ENCODE results near the gene XKR7. TPM values are rescaled to one million over a fixed set of nuclear protein-coding genes. Genes with fewer than 3 reads are reported as not detected.
A peak's percentile ranks its signal among the peaks of the same experiment; 100 is the strongest.

The XKR7 gene
- total and polyA plus RNA-seq, 2 donors (not counting 3 experiments of a cell fraction or from before 2014, with no cell fraction given), result 0.04 TPM; not detected in 1

- ChIA-PET POLR2A (no interaction called here), CTCF (interaction anchor here (0.6 to 10.3 kb wide), 31 partner anchors 10 to 222 kb away, joined by 3 to 243 read pairs (median 6); partner anchors contain the start of genes PDRG1, TM9SF4 and XKR7)
- BruUV-seq (replicated peaks), result no TSS peak
- peaks cover 3 to 12% of the 10 kb centered on the region in 2 experiments for H3K27me3 ChIP-seq (ENCODE audit: control insufficient read depth in 2 of 2, insufficient read depth in 2 of 2, low read length in 2 of 2)
- no peak overlapping the region for H2AFZ ChIP-seq (ENCODE audit: low read depth, low read length)
- H3K79me2 ChIP-seq (ENCODE audit: control insufficient read depth, insufficient read depth, low read length), result no peaks in the 10 kb centered on the region
- no peaks in the 10 kb centered on the region for H3K9me1 ChIP-seq (replicated peaks; ENCODE audit: control insufficient read depth, extremely low read depth, insufficient read depth, low read length)
- dilution Hi-C loops (cut with MboI; ENCODE audit: extremely low pct_ligation_motif_present, low sequenced_read_pairs), result no loop called here
- H3K4me3 ChIP-seq (replicated peaks in 1 of 3; ENCODE audit: insufficient read depth in 1 of 3, low read depth in 1 of 3, low read length in 3 of 3), result no peak overlapping the region
- H3K36me3 ChIP-seq (ENCODE audit: control insufficient read depth in 2 of 2, extremely low read depth in 1 of 2, insufficient read depth in 2 of 2, low read length in 2 of 2), result no peaks in the 10 kb centered on the region
- intact Hi-C loops (cut with micrococcal nuclease), result loop anchor here (1.0 kb wide), 5 partner anchors 23 to 208 kb away; partner anchors contain the start of gene PDRG1
- H3K4me2 ChIP-seq (ENCODE audit: insufficient read depth, low read length), result no peak overlapping the region
- no peaks in the 10 kb centered on the region for H3K9me3 ChIP-seq (replicated peaks; ENCODE audit: control insufficient read depth, insufficient read depth, low read length)
- H3K27ac ChIP-seq (ENCODE audit: insufficient read depth, low read depth, low read length), result no peak overlapping the region
- H4K20me1 ChIP-seq (replicated peaks; ENCODE audit: control insufficient read depth, extremely low read depth, insufficient read depth, low read length), result no peaks in the 10 kb centered on the region
- TF ChIP-seq CTCF (IDR thresholded peaks at IDR 0.05; ENCODE audit: extremely low read depth in 1 of 2, insufficient read depth in 1 of 2, low read depth in 1 of 2, low read length in 2 of 2) (peak; percentile 88 to 89), FOS (IDR thresholded peaks at IDR 0.05; ENCODE audit: borderline replicate concordance, insufficient read depth, low read length) (no peak), GATA2 (IDR thresholded peaks at IDR 0.05; ENCODE audit: insufficient read depth, insufficient read length, low read depth, low read length) (no peak)
- DNase-seq (ENCODE audit: low read depth, low spot score) (peak; percentile 67), FAIRE-seq (peak; percentile 97)
- no peaks in the 10 kb centered on the region for H3K4me1 ChIP-seq (ENCODE audit: control insufficient read depth, extremely low read depth, insufficient read depth, low read length)
- no peak overlapping the region for H3K9ac ChIP-seq (replicated peaks; ENCODE audit: extremely low read depth, insufficient read depth, low read length)
These were observed 63.3 kb downstream of the XKR7 start for GRCh38 chr20:32031007-32031958.
